HG03196 (cell line): ENCODE measurements around the gene IL26.
"Not testable (repeated sequence)": the region's sequence is repeated elsewhere in the genome, so short reads cannot be mapped to it uniquely, and the experiment has no call there.

Experiments
- ATAC-seq: cut with Tn5 transposase; IDR thresholded peaks from one replicate; pipeline ENCODE4 v1.9.1; 2021; ENCODE audit not compliant: unreplicated experiment

Gene IL26

GRCh38 chr12:68200854-68201253 is 24.8 kb downstream of the IL26 start:
- ATAC-seq = no peak

- ATAC-seq = no peak
Observed at GRCh38 chr12:68199127-68199526, 26.5 kb downstream of the IL26 start.

- ATAC-seq = no peak
Observed at GRCh38 chr12:68198507-68199086, 27.0 kb downstream of the IL26 start.

GRCh38 chr12:68190301-68190700 is 35.3 kb downstream of the IL26 start:
- ATAC-seq = no peak

- ATAC-seq = no peak
Observed at GRCh38 chr12:68189821-68190242, 35.8 kb downstream of the IL26 start.

GRCh38 chr12:68185598-68185997 is 40.0 kb downstream of the IL26 start:
- no peak for ATAC-seq

GRCh38 chr12:68180792-68181744 is 44.5 kb downstream of the IL26 start:
- ATAC-seq = peak; percentile 59

- no peak for ATAC-seq
Observed at GRCh38 chr12:68178774-68179439, 46.7 kb downstream of the IL26 start.

GRCh38 chr12:68178184-68178583 is 47.4 kb downstream of the IL26 start:
- ATAC-seq = no peak

- no peak for ATAC-seq
Observed at GRCh38 chr12:68177562-68177961, 48.0 kb downstream of the IL26 start.

- ATAC-seq = peak; percentile 5
Observed at GRCh38 chr12:68176257-68176656, 49.4 kb downstream of the IL26 start.

GRCh38 chr12:68175557-68176061 is 50.0 kb downstream of the IL26 start:
- ATAC-seq = peak; percentile 89

GRCh38 chr12:68174761-68175160 is 50.8 kb downstream of the IL26 start:
- ATAC-seq = not testable (repeated sequence)

- no peak for ATAC-seq
Observed at GRCh38 chr12:68173792-68174191, 51.8 kb downstream of the IL26 start.

GRCh38 chr12:68170726-68171125 is 54.9 kb downstream of the IL26 start:
- ATAC-seq = no peak

- no peak for ATAC-seq
Observed at GRCh38 chr12:68169213-68169889, 56.3 kb downstream of the IL26 start.

GRCh38 chr12:68166317-68166831 is 59.2 kb downstream of the IL26 start:
- ATAC-seq = no peak

GRCh38 chr12:68163560-68164081 is 62.0 kb downstream of the IL26 start:
- ATAC-seq = peak; percentile 69

- ATAC-seq = no peak
Observed at GRCh38 chr12:68162374-68162773, 63.2 kb downstream of the IL26 start.

GRCh38 chr12:68159681-68160304 is 65.8 kb downstream of the IL26 start, which contains the start of gene IFNG:
TSS of gene IFNG (minus strand) at chr12:68159740. CDS start at chr12:68159615, 125 bp downstream.
- ATAC-seq = peak; percentile 54
